Fibroblast of lung (primary cell): Measurements from ENCODE around the gene CLEC1B.

Experiments used
- CTCF ChIP-seq, 2 donors: IDR thresholded peaks in 1 of 2; conservative IDR thresholded peaks in 1 of 2; 1 replicate in 1 of 2; 2 replicates in 1 of 2; pipeline ENCODE4 v1.5.1; 2011 to 2012; ENCODE audit warnings: low read length in 2 of 2, control low read depth in 1 of 2, inconsistent platforms in 1 of 2, low read depth in 1 of 2, mild to moderate bottlenecking in 1 of 2
- EZH2 ChIP-seq: IDR thresholded peaks from 2 replicates; pipeline ENCODE4 v1.5.1; 2012; ENCODE audit warnings: low read length, control low read depth, mild to moderate bottlenecking; ENCODE audit errors: missing control alignments

GRCh38 chr12:9961901-9962300, 37.0 kb downstream of the CLEC1B start:
- TF ChIP-seq CTCF (conservative IDR thresholded peaks at IDR 0.05 in 1 of 2, IDR thresholded peaks at IDR 0.05 in 1 of 2; ENCODE audit: low read depth in 1 of 2, low read length in 2 of 2) (no peak), EZH2 (no peak)
